Endodermal cell (in vitro differentiated cells): Measurements from ENCODE around the gene MOSPD2. TPM values are rescaled to one million over a fixed set of nuclear protein-coding genes. Genes with fewer than 3 reads are reported as not detected.

Experiments
- DNase-seq: peaks from one replicate; pipeline ENCODE4 v3.0.0-alpha.2; 2017
- H3K27ac ChIP-seq: 2 replicates; pipeline ENCODE4 v1.5.1; 2013; ENCODE audit warnings: mild to moderate bottlenecking, low read depth, low read length, moderate library complexity
- H3K27me3 ChIP-seq: 2 replicates; pipeline ENCODE4 v1.6.1; 2013; ENCODE audit warnings: mild to moderate bottlenecking, low read length, moderate library complexity; ENCODE audit not compliant: insufficient read depth, control insufficient read depth, poor library complexity, severe bottlenecking
- H3K36me3 ChIP-seq: 2 replicates; pipeline ENCODE4 v1.7.0; 2013; ENCODE audit warnings: mild to moderate bottlenecking, low read length, moderate library complexity; ENCODE audit not compliant: control insufficient read depth, insufficient read depth
- H3K4me1 ChIP-seq: one replicate; pipeline ENCODE4 v1.7.0; 2013; ENCODE audit warnings: low read length; ENCODE audit not compliant: control insufficient read depth, insufficient read depth
- H3K4me3 ChIP-seq: 2 replicates; pipeline ENCODE4 v1.5.1; 2013; ENCODE audit warnings: mild to moderate bottlenecking, low read length, moderate library complexity
- H3K9ac ChIP-seq: 2 replicates; pipeline ENCODE4 v1.6.1; 2013; ENCODE audit warnings: mild to moderate bottlenecking, low read length, moderate library complexity; ENCODE audit not compliant: poor library complexity, severe bottlenecking; ENCODE audit errors: extremely low read depth
- H3K9me3 ChIP-seq: 2 replicates; pipeline ENCODE4 v1.6.1; 2013; ENCODE audit warnings: mild to moderate bottlenecking, low read length, moderate library complexity; ENCODE audit not compliant: control insufficient read depth
- H3K27ac Mint-ChIP-seq: 2 replicates; pipeline ENCODE4 v1.8.0; 2020; ENCODE audit warnings: mixed read lengths
- H3K27me3 Mint-ChIP-seq: 2 replicates; pipeline ENCODE4 v1.8.0; 2021; ENCODE audit warnings: mild to moderate bottlenecking, mixed read lengths; ENCODE audit not compliant: insufficient read depth
- H3K36me3 Mint-ChIP-seq: 2 replicates; pipeline ENCODE4 v1.8.0; 2020; ENCODE audit warnings: low read depth, mixed read lengths
- H3K4me1 Mint-ChIP-seq: 2 replicates; pipeline ENCODE4 v1.8.0; 2020; ENCODE audit warnings: mixed read lengths
- H3K4me3 Mint-ChIP-seq: 2 replicates; pipeline ENCODE4 v1.8.0; 2020; ENCODE audit warnings: mild to moderate bottlenecking, moderate library complexity, mixed read lengths
- H3K9me3 Mint-ChIP-seq: 2 replicates; pipeline ENCODE4 v1.8.0; 2020; ENCODE audit warnings: mild to moderate bottlenecking, mixed read lengths
- WGBS, 2 experiments: methylation state at CpG; one replicate each; pipeline versions ENCODE4 v1.1.5 to v1.1.7; 2013; ENCODE audit warnings: missing lambda C conversion rate in 2 of 2, mixed read lengths in 1 of 2; ENCODE audit not compliant: insufficient coverage in 1 of 2, insufficient read length in 1 of 2; 5-methylcytosine and 5-hydroxymethylcytosine counted together
- total RNA-seq, 2 donors: library from RNA; stranded (reverse); fragmentation: NEBNext Ultra II Directional in 1 of 2; extraction: Animal tissue kit (Norgen Biotek cat#: 25700) in 1 of 2; gene quantifications; 2 replicates in 1 of 2; 3 replicates in 1 of 2; pipeline ENCODE4 v1.2.1, GENCODE V29; 2021
- TF ChIP-seq, protein P1 (sequence below): fragments of 200-600 bp; sonication (generic); conservative IDR thresholded peaks from 2 replicates; pipeline ENCODE4 v1.5.0; 2021; ENCODE audit warnings: antibody characterized with exemption, mild to moderate bottlenecking

MOSPD2 gene
- total RNA-seq, 2 donors from 2014 or later, result 10.8 to 17.6 TPM

DNA sequence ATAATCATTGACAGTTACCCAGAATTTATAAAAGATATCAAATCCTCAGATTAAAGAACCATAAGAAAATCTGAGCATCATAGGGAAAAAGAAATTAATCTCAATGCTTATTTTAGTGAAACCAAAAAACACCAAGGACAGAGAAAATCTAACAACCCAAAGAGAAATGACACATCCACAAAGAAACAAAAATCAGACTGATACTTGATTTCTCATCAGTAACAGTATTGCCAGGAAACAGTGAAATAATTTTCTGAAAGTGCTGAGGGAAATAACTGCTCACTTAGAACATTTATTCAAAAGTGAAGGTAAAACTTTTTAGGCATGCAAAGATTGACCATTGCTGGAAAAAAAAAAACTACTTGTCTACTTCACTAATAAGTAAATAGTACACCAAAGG, 10.6 kb downstream of the MOSPD2 start:
- peaks cover 7% of the 10 kb centered on the region for H3K36me3 Mint-ChIP-seq
- no peak for DNase-seq
- H3K27ac Mint-ChIP-seq, result no peak overlapping the region
- peaks cover 42% of the 10 kb centered on the region for H3K9me3 Mint-ChIP-seq
- TF ChIP-seq, protein P1, sequence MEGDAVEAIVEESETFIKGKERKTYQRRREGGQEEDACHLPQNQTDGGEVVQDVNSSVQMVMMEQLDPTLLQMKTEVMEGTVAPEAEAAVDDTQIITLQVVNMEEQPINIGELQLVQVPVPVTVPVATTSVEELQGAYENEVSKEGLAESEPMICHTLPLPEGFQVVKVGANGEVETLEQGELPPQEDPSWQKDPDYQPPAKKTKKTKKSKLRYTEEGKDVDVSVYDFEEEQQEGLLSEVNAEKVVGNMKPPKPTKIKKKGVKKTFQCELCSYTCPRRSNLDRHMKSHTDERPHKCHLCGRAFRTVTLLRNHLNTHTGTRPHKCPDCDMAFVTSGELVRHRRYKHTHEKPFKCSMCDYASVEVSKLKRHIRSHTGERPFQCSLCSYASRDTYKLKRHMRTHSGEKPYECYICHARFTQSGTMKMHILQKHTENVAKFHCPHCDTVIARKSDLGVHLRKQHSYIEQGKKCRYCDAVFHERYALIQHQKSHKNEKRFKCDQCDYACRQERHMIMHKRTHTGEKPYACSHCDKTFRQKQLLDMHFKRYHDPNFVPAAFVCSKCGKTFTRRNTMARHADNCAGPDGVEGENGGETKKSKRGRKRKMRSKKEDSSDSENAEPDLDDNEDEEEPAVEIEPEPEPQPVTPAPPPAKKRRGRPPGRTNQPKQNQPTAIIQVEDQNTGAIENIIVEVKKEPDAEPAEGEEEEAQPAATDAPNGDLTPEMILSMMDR, result no peak
- H3K4me3 Mint-ChIP-seq, result no peak overlapping the region
- H3K27me3 Mint-ChIP-seq, result no peaks in the 10 kb centered on the region
- no peak overlapping the region for H3K27ac ChIP-seq
- H3K27me3 ChIP-seq, result no peaks in the 10 kb centered on the region
- H3K4me1 Mint-ChIP-seq, result no peaks in the 10 kb centered on the region
- no peaks in the 10 kb centered on the region for H3K9me3 ChIP-seq
- H3K4me3 ChIP-seq, result no peak overlapping the region
- no peaks in the 10 kb centered on the region for H3K4me1 ChIP-seq
- H3K36me3 ChIP-seq, result no peaks in the 10 kb centered on the region
- H3K9ac ChIP-seq, result no peak overlapping the region

- H3K9me3 Mint-ChIP-seq, result peaks cover 40% of the 10 kb centered on the region
- H3K27ac Mint-ChIP-seq, result no peak overlapping the region
- H3K27me3 Mint-ChIP-seq, result no peaks in the 10 kb centered on the region
- no peaks in the 10 kb centered on the region for H3K4me1 Mint-ChIP-seq
- no CpG with 5 or more reads among the region's 1 CpG for WGBS, 2 experiments
- TF ChIP-seq, protein P1, result no peak
- H3K36me3 ChIP-seq, result no peaks in the 10 kb centered on the region
- H3K4me1 ChIP-seq, result no peaks in the 10 kb centered on the region
- no peak overlapping the region for H3K4me3 Mint-ChIP-seq
- no peaks in the 10 kb centered on the region for H3K27me3 ChIP-seq
- no peaks in the 10 kb centered on the region for H3K9me3 ChIP-seq
- DNase-seq, result no peak
- no peak overlapping the region for H3K9ac ChIP-seq
- peaks cover 7% of the 10 kb centered on the region for H3K36me3 Mint-ChIP-seq
- H3K4me3 ChIP-seq, result no peak overlapping the region
- no peak overlapping the region for H3K27ac ChIP-seq
Observed at GRCh38 chrX:14884714-14885113, 11.5 kb downstream of the MOSPD2 start.

DNA sequence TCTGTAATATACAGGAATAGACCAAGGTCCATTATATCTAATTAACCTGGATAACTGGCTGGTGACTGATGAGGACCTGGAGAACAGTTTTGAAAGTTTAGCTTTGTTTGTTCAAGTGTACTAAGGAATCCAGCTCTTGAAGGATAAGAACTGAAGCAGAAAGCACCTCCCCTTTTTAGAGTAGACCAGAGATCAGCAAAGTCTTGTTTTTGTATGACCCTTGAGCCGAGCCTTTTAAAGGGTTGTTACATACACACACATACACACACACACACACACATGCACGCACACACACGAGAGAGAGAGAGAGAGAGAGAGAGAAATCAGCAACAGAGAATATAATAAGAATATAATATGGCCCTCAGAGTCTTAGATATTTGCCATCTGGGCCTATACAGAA, 13.0 kb downstream of the MOSPD2 start:
- no peaks in the 10 kb centered on the region for H3K9me3 ChIP-seq
- H3K27ac ChIP-seq, result no peak overlapping the region
- WGBS, 2 experiments, result no CpG with 5 or more reads among the region's 3 CpGs
- H3K4me1 Mint-ChIP-seq, result no peaks in the 10 kb centered on the region
- no peaks in the 10 kb centered on the region for H3K27me3 Mint-ChIP-seq
- no peak overlapping the region for H3K4me3 Mint-ChIP-seq
- no peaks in the 10 kb centered on the region for H3K27me3 ChIP-seq
- no peak overlapping the region for H3K27ac Mint-ChIP-seq
- peaks cover 7% of the 10 kb centered on the region for H3K36me3 Mint-ChIP-seq
- DNase-seq, result no peak
- TF ChIP-seq, protein P1, result no peak
- H3K36me3 ChIP-seq, result no peaks in the 10 kb centered on the region
- peaks cover 40% of the 10 kb centered on the region for H3K9me3 Mint-ChIP-seq
- no peak overlapping the region for H3K4me3 ChIP-seq
- no peak overlapping the region for H3K9ac ChIP-seq
- H3K4me1 ChIP-seq, result no peaks in the 10 kb centered on the region
